NCI-H345 treated with DMSO at 0.1 percent for 48 hours (cell line): Measurements from ENCODE around the gene CYP46A1.

Experiments
- DNase-seq: peaks from one replicate; lab custom pipeline; 2025; ENCODE audit not compliant: unreplicated experiment; lab: John Stamatoyannopoulos, UW

Gene CYP46A1

DNA sequence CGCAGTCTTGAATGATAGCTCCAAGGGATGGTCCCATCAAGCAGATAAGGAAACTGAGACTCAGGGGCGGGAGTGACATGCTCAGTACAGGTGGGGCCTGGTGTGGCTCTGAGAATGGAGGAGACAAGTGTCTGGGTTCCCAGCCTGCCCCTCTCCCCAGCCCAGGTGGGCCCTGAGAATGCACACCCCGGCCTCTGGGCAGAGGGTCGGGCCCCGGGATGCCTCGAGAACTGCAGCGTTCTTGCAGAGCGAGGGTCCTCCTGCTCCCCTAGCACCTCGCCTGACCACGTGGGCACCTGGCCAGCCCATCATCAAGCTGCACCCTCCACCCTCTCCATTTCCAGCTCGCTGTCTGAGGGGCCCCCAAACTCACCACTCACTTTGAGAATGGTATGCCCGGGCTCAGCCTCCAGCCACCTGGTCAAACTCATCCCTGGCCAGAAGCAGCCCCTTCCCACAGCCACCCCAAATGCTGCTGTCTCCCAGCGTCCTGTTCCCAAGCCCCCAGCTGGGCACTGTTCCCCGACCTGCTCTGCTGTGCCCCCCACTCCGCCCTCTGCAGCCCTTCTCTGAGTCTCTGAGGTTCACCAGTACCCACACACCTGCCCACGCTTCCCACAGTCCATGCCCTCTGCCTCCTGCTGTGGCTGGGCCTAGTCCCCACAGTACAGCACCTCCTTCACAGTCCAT, 44.3 kb downstream of the CYP46A1 start:
- no peak for DNase-seq

DNA sequence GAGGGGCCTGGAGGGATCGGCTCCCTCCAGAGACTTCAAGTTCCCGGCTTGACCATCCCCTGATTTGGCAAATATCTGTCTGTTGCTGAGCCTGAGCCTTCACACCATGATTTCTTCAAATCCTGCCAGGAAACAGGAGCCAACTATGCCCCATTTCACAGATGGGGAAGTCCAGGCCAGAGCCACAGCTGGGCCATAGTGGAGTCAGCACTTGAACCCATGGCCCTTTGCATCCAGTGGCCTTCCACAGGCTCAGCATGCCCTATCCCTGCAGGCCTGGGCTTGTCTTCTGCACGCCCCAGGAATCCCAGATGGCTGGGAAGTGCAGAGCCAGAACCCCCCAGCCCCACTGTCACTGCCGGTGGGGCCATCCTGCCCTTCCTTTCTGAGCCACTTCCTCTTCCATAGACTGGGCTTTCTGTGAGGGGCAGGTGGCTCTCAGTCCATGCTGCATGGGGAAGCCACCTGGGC, 44.9 kb downstream of the CYP46A1 start:
- no peak for DNase-seq

DNA sequence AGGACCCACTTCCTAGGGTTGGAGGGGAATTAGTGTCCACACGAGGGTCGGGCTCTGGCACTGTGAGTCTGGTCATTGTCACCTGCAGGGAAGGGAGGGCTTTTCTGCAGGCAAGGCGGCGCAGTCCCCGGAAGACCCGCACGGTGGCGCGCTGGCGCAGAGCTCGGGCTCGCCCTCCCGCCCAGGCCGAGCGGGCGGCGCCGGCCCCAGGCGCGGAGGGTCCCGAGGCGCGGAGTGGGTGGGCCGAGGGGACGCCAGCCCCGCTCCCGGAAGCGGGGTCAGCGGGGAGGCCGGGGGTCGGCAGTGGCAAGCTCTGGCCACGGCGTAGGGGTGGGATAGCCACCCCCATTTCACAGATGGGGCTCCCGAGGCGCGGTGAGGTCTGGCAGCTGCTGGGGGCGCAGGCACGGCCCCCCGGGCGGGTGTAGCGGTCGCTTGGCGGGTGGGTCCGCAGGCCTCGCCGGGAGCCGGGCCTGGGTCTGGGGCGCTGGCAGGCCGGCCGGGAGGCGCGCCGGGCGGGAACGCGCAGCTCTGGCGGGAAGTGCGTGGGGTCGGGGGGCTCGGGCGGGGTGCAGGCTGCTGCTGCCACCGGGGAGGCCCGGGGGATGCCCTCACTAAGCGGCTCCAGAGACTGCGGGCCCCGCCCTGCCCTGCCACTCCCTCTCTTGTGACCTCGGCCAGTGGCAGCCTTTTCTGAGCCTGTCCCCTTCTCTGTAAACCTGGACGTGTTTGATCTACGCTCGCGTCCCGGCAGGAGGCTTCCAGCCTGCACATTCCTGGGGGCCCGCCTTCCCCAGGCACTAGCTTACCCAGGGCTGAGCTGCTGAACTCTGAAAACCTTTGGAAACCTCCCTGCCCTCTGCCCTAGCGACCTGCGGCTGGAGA, 46.1 kb downstream of the CYP46A1 start:
- peak; percentile 37 for DNase-seq

DNA sequence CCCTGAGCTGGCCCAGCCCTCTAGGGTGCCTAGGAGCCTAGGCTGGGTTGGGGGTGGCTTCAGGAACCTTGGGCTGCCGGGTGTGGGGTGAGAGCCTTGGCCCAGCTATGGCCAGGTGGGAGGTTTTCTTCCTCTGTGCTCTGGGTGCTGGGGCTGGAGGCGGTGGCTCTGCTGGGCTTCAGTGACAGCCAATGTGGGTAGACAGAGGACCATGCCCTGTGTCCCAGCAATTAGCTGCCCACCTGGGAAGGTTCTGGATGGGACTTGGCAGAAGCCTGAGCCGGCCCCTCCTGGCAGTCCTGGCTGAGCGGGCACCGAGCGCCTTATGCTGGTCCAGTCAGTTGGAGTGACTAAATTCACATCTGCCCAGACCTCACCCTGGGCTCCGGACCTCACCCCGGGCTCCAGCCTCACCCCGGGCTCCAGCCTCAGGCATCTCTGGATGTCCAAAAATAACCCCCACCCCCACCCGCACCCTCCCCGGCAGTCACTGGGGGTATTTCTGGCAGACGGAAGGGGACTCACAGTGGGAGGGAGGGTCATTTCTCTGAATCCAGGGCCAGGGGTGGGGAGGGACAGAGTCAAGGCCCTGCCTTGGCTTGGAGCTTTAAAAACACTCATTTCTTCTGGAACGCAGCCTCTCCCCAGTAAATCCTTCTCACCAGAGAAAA, 46.9 kb downstream of the CYP46A1 start:
- no peak for DNase-seq

DNA sequence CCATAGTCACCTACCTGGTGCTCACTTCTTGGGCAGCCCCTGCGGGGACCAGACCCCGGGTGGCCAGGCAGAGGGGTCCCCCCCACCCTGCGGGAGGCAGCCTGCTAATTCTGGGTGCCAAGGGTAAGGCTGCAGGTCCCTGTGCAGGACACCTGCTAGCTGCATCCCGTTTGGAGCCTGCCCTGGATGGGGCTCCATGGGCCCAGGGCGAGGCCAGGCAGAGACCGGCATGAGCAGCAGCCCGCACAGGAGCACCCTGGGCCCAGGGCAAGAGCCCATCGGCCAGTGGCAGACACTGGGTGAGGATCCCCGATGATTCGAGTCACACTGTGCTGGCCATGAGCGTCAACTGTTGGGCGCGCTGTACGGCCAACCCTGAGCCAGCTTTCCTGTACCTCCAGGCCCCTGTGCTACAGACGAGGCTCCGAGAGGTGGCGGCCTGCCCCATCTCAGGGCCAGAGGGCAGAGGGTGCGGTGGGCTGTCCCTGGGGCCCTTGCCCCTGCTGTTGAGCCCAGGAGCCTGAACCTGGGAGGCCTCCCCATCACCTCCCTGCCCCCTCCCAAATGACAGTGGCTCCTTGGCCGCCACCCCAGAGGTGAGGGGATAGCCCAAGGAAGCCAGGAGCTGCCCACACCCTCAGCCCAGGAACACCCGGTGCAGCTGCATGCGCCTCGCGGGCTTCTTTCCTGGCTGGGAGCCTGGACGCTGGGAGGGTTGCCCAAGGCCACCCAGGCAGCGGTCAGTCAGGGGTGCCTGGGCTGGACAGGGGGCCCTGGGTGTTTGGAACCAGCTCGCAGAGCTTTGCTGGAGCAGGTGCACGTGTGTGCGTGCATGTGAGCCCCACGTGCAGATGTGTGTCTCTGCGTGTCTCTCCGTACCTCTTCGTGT, 47.7 kb downstream of the CYP46A1 start:
- no peak for DNase-seq

DNA sequence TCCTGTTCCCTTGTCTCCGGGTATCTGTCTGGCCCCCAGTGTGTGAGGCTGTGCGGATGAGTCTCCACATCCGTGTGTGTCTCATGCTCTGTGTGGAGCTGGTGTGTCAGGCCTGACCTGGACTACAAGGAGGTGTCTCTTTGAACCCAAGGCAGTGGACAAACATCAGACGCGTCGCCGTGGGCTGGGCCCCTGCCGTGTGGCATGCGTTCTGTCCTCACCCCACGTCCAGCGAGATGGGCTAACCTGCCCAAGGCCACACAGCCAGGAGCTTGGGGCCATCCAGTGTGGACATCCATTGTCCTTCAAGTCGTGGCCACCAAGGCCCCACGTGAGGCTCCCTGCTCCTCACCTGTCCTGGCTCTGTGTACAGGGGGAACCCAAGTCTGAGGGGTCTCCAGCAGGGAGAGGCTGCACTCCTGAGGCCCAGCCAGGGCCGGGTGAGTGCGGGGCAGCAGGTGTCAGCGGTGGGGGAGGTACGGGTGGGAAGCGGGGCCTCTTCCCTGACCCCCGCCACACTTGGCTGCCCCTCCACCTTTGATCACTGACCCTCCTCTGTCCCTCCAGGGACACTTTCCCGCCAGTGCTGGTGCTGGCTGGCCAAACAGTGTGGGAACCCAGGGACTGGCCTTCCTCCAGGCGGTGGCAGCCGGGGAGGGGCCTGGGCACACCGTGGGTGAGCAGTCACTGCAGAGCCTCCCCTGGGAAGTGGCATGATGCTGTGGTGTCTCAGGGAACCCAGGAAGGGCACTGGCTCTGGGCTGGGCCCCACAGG, 48.5 kb downstream of the CYP46A1 start:
- no peak for DNase-seq

DNA sequence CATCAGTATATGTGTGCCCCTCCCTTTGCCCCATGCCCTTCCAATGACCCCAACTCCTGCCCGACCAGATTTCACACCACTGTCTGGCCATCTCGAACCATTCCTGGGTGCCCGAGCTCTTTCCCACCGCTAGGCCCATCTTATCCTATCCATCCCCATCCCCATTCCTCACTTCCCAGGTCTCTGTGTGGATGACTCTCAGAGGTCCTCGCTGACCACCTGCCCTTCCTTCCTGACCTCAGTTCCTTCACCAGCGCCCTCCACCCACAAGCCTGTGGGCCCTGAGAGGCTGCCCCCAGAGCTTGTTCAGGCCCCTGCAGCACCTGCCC, 49.1 kb downstream of the CYP46A1 start:
- no peak for DNase-seq

DNA sequence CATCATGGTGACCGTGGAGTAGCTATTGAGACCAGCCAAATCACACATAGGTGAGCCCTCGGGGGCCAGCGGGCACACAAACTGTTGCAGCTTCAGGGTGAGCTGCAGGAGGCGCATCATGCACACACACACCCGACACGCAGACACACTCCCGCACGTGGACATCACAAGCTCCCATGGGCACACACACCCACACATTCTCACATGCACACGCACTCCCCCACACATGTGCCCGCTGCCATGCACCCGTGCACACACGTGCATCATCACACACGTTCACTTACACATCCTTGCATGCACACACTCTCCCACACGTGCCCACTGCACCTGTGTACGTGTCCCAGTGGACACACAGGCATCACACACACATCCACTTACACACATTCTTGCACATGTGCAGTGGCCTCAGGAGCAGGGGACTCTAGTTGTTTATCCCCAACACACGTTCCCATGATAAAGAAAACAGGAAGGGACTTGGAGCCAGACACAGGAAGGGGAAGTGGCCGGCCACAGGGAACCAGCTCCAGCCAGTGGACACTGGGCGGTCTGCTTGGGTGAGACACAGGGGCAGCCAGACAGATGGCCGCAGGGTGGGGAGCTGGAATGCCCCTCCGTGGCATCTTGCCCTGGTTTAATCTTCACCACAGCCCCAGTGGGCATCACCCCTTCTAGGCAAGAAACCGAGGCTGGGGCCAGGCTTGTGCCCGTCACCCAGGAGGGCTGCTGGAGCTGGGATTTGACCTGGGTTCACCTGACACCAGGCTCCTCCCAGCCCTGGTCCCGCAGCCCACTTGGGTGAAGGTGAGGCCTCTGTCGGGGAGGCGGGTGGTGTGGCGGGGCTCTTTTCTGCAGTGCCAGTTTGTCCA, 49.7 kb downstream of the CYP46A1 start:
- DNase-seq: no peak

DNA sequence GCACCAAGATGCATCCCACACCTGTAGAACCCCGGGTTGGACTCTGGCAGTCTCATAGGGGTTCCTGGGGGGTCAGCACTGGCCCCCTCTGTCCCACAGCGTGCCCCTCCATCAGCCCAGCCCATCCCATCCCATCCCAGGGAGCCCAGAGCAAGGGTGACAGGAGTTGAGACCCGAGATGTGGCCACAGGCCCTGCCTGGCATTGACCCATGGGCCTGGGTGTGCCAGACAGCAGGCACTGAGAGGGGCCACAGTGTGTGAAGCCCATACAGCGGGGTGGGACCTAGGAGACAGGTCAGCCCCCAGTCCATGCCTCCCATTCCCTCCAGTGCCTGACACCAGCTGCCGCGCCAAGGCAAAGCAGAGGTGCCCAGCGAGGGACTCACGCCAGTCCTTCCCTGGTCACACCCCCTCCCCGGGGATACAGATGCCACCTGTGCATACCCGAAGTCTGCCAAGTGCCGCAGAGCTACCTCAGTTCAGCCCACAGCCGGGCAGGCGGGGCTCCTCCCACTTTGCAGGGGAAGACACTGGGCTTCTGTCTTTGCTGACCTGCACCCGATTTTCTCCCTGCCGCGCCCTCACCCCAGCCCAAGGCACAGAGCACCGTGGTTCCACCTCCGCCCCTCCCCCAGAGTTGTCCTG, 50.4 kb downstream of the CYP46A1 start:
- DNase-seq: no peak

DNA sequence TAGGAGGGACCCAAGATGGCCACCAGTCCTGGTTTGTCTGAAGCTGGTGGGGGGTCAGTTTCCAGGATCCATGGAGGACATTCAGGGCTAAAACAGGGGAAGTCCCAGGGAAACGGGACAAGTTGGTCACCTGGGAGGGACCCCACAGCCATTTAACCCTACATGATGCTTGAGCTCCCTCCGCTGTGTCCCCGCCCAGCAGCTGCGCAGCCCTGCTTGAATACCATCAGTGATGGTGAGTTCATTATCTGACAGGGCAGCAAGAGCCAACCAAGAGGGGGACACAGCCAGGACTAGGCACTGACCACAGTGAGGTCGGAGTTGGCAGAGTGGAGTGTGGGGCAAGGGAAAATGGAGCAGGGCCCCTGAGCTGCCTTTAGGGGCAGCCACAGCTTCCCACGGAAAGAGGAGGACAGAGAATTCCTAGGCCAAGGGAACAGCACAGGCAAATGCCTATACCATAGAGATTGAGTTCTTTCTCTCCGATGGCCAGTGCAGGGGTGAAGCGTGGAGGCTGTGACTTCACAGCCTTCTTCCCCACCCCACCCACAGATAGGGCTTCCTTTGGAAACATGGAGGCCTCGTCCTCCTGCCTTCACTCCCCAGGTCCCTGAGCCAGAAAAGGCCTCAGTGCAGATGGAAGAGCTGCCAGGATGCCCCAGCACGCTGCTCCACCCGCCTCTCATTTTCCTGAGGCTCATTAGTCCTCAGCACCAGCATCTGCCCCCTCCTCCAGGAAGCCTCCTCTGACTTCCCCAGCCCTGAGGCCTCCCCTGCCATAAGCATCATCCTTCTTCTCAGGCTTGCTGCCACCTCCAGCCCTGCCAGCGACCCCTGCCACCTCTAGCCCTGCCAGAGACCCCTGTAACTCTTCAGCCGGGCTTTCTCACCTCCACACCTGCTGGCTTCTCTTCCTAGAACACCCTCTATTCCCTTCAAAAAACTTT, 51.4 kb downstream of the CYP46A1 start:
- DNase-seq: no peak

DNA sequence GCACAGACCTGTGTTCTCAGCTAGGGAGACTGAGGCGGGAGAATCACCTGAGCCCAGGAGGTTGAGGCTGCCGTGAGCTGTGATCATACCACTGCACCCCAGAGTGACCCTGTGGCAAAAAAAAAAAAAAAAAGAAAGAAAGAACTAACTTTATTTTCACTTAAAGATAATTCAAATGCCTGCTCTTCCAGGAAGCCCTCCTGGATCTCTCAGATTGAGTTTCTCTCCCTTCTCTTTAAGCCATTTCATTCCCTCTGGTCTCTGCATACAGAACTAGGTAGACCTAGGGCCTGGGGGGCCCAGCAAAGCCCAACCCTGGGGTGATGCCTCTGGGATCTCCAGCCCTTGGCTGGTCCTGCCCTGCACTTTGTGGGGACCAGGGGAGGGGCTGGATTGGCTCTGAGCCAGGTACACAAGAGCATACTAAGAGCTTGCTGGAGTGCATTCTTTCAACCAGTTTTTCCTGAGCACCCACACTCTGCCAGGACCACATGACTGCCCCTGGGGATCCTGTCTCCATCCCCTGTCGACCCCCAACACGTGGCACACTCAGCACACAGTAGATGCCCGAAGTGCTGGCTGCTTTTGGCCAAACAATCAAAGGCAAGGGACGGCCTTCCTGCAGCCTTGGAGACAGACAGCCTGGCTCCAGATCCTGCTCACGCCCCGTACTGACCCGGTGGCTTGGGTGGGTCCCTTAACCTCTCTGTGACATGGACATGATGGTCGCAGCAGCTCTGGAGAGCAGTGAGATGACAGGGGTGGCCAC, 52.7 kb downstream of the CYP46A1 start:
- DNase-seq: no peak

DNA sequence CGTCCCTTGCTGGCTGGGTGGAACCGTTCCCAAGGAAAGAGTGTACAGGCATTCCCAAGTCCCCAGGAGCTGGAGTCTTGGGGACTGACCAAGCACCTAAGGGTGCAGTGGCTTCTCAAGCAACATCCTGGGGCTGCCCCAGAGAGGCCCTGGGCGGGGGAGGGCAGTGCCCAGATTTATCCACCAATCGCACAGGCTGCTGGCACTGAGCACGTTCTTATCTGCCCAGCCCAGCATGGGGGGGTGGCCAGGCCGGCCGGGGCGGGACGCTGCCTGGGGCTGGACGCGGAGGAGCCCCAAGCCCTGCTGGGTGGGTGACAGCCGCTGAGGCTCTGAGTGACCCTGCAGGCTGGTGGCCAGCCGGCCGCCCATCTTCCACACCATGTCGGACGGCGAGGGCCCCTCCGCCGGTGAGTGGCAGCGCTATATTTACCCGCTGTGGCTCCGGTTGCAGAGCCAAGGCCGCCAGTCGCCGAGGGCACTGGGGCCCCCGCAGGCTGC, 53.4 kb downstream of the CYP46A1 start:
- DNase-seq: no peak

DNA sequence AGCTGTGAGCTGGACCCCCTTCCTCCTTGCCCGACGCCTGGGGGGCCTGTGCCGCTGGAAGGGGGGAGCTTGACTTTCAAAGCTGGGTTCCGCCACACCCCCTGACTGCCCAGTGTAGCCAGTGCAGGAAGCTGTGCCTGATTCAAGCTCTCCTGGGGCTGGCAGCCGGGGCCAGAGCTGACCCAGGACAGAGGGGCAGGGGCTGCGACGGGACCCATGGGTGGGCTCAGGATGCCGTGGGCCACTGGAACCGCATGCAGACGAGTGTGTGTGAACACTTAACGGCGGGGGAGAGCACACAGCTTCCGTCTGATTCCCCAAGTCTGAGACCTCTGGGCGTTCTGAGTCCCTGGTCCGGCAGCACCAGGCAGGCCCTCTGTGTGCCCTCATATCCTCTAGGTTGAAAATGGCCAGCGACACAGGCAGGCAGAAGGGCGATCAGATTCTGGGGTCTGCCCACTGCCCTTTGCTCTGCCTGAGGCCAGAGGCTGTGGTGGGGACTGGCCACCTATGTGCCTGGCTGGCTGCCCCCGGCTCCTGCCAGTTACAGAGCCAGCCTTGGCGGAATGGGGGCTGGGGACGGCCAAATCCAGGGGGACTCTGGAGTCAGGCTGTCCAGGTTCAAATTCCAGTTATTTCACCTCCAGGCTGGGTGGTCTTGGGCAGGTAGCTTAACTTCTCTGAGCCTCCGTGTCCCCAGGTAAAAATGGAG, 54.0 kb downstream of the CYP46A1 start:
- DNase-seq: no peak

DNA sequence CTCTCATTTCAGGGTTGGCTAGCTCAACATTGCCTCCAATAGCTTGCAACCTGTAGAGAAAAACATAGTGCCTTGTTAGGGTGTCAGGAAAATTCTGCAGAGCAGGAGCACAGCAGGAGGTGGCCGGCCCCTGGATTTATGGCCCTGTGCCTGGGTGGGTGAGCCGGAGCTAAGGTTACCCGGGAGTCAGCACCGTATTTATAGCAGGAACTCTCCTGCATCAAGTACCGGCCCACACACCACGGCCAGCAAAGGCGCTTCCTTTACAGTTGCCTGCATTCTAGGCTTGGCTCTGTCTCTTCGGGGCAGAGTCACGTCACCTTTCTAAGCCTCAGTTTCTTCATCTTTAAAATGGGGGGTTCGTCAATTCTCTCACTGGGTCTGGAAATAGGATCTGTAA, 56.3 kb downstream of the CYP46A1 start:
- DNase-seq: no peak

DNA sequence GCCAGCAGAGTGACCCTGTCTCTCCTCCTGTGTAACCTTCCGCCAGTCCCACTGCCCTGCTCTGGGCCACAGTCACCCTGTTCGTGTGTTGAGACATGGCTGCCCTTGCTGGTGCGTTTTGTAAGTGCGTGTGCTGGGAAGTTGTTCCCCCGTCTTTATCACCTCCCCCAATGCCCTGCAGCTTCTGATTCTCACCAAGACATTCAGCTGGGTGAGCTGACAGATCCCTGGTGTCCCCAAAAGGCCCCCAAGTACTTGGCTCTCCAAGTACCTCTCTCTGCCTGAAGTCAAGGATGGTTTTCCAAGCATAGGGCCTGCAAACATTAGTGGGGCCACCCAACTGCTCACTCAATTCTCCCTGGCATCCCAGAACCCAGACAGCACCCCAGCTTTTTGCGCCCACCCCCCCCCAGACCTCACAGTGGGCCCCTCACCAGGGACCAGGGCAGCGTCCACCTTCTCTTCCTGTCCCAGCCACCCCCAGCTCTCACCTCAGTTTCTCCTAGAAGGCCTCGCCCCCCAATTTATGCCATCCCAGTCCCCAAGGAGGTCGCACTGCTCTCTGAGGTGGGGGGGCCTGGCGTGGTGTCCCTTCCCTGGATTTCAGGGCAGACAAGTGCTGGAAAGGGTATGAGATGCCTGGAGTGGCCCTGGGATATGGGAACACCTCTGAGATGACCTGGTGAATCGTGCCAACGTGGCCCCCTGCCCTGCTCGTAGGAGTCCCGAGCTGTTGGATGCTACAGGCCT, 57.3 kb downstream of the CYP46A1 start:
- no peak for DNase-seq
